Amniotic stem cell (primary cell): ENCODE measurements around the gene BEND5.

ENCODE experiments used
- DNase-seq: peaks from one replicate; lab custom pipeline; 2025; lab: John Stamatoyannopoulos, UW

Gene BEND5

GRCh38 chr1:48680411-48681035, 96.2 kb downstream of the BEND5 start:
- no peak for DNase-seq

- DNase-seq, result no peak
These were observed 96.8 kb downstream of the BEND5 start for GRCh38 chr1:48679859-48680258.

GRCh38 chr1:48678710-48679505, 97.8 kb downstream of the BEND5 start:
- no peak for DNase-seq
